GM12892 (cell line): ENCODE data around the gene RTP1.

Source experiments
- POLR2A ChIP-seq: IDR thresholded peaks from 2 replicates; pipeline ENCODE4 v1.6.1; 2011; ENCODE audit warnings: low read depth, low read length, control low read depth
- POLR2AphosphoS5 ChIP-seq: IDR thresholded peaks from 2 replicates; pipeline ENCODE4 v1.6.1; 2011; ENCODE audit warnings: low read depth, low read length, control low read depth

GRCh38 chr3:187223799-187224198, 26.5 kb downstream of the RTP1 start:
- no peak for TF ChIP-seq POLR2A
- no peak for TF ChIP-seq POLR2AphosphoS5
